Smooth muscle cell of the umbilical artery (primary cell): ENCODE results near the gene DMPK. TPM values are rescaled to one million over a fixed set of nuclear protein-coding genes. Genes with fewer than 3 reads are reported as not detected.

Experiments used
- total RNA-seq: library from RNA; depleted of rRNA; stranded (reverse); fragments of >200 nt; gene quantifications from 2 replicates; pipeline ENCODE4 v1.2.3, GENCODE V29; 2014

The DMPK gene, protein sequence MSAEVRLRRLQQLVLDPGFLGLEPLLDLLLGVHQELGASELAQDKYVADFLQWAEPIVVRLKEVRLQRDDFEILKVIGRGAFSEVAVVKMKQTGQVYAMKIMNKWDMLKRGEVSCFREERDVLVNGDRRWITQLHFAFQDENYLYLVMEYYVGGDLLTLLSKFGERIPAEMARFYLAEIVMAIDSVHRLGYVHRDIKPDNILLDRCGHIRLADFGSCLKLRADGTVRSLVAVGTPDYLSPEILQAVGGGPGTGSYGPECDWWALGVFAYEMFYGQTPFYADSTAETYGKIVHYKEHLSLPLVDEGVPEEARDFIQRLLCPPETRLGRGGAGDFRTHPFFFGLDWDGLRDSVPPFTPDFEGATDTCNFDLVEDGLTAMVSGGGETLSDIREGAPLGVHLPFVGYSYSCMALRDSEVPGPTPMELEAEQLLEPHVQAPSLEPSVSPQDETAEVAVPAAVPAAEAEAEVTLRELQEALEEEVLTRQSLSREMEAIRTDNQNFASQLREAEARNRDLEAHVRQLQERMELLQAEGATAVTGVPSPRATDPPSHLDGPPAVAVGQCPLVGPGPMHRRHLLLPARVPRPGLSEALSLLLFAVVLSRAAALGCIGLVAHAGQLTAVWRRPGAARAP
- total RNA-seq: 33.0 and 35.0 TPM in 2 replicates

DNA sequence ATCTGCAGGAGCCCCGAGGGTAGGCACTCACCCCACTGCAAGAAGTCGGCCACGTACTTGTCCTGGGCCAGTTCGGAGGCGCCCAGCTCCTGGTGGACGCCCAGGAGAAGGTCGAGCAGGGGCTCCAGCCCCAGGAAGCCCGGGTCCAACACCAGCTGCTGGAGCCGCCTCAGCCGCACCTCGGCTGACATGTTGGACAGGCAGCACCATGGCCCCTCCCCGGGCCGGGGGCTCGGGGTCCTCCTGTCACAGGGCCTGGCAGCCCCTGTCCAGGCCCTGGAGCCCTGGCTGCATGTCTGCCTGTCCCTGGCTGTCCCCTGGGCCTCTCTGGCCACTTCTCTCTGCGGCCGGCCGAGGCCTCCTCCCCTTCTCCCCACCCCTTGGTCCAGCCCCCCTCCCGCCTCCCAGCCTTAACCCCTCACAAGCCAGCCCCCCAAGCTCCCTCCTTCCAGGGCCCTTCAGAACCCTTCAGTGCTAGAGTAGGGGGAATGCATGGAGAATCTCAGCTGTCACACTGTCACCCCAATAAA lies at the start of gene DMPK:
Gene DMPK (minus strand): TSS at position 329 of the 530 bp plus-strand sequence. CDS start 138 bp downstream, at position 191.

DNA sequence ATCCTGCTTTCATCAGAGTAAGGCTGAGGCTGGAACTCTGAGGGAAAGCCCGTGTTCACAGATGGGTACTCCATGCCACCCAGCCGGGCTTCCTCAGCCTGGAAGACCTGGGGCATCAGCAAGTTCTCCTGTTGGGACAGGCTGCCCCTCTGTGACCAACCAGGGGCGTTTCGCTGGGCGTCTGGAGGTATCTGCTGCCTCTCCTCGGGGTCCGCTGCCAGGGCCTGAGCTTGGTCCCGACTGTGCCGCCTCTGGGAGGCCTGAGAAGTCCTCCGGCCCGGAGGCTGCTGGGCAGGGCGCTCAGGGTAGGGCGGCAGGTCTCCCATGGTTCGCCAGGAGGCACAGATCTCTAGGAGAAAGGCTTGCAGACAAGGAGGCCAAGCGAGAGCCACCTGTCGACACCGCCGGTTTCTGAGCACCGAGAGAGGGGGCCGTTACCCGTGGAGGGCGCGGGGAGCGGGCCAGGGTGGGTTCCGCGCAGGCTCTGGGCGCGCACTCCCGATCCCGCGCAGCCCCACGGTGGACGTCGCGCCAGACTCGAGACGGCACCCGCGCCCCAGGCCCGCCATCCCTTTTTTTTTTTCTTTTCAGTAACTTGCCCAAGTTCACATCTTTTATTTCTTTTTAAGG lies 32.7 kb upstream of the DMPK start, which contains the start of gene RSPH6A:
Gene RSPH6A (minus strand): TSS at position 458 of the 630 bp plus-strand sequence. CDS start 132 bp downstream, at position 326.

DNA sequence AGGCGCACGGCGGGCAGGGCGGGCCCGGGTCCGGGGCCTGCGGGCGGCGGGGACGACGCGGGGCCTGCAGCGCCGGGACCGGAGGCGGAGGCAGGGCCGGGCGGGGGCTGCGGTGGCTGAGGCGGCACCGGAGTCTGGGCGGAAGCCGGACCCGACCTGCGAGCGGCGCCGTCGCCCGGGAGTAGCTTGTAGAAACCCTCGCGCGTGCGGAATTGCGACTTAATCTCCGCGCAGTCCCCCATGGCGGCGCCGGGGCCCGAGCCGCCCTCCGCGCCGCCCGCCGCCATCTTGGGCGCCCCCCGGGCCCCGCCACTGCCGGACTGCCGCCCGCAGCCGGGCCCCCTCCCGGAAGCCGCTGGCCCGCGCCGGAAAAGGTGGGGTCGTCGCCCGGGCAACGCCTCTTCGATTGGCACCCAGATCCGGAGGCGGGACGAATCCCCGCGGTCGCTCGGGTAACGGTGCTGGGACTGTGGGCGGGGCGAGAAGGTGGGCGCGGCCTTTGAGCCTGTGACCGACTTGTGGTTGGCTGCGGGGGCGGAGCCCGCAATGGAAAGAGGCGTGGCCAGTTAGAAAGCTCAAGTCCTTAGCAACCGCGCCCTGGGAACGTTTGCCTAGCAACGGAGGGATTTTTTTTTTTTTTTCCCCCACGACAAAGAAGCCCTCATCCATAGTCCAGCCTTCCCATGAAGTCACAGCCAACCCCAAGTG lies 10.3 kb upstream of the DMPK start, which contains the start of gene DMWD:
Gene DMWD (minus strand): TSS at position 376 of the 708 bp plus-strand sequence. CDS start 89 bp downstream, at position 287.

DNA sequence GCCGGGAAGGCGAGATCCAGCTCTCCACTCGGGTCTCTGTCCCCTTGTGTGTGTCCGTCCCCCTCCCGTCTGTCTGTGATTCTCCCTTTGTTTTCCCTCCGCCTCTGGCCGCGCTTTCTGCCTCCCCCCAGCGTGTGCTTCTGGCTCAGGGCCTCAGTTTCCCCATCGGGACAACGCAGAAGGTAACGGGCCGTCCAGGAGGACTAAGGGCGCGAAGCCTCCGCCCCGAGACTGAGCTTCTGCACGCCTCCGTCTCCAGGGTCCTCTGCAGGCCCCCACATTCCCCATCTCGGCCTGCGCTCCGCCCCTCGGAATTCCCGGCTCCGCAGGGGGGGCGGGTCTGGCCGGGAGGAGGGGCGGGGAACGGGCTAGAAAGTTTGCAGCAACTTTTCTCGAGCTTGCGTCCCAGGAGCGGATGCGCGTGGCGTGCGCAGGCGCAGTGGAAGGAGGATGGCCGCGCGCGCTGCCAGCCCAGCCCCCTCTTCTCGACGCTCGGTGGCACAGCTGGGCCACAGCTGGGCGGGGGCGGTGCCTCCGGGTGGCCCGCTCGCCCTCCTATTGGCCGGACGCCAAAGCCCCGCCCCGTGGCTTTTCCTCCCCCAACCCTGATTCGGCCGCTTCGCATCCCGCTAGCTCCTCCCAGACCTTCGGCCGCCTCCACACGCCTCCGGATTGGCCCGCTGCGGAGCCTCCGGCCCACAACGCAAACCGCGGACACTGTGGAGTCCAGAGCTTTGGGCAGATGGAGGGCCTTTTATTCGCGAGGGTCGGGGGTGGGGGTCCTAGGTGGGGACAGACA lies 13.1 kb downstream of the DMPK start, which contains the start of gene SIX5:
Gene SIX5 (minus strand): TSS at position 269 of the 799 bp plus-strand sequence. CDS start 408 bp downstream, outside the sequence.

DNA sequence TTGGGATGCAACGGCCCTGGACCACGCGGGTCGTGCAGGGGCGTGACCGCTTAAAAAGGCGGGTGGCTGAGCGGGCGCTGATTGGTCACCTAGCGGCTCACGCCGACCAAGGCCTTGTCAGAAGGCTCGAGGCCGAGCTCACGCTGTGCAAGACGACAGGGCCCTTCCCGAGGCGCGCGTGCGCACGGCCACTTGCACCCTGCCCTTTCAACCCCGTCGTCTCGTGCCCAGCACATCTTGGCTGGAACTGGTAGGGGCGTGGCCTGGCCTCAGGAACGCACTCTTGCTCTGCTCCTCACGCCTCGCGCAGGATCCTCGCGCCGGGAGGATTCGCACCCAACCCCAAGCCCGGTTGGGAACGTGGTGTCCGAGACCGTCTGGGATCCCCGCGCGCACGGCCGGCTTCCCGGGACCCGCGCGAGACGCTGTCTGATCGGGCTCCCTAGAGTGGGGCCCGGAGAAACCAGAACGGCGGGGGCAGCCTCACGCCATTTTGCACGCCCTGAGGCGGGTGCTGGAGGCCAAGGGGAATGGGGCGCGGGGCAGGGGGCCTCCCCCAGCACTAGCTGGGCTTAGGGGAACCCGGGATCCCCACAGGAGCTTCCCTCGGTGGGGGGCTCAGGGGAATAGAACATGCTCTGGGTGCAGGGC lies 49.0 kb downstream of the DMPK start, which contains the start of gene MEIOSIN:
Gene MEIOSIN (plus strand): TSS at position 280 of the 651 bp plus-strand sequence. CDS start 1,938 bp downstream, outside the sequence.

DNA sequence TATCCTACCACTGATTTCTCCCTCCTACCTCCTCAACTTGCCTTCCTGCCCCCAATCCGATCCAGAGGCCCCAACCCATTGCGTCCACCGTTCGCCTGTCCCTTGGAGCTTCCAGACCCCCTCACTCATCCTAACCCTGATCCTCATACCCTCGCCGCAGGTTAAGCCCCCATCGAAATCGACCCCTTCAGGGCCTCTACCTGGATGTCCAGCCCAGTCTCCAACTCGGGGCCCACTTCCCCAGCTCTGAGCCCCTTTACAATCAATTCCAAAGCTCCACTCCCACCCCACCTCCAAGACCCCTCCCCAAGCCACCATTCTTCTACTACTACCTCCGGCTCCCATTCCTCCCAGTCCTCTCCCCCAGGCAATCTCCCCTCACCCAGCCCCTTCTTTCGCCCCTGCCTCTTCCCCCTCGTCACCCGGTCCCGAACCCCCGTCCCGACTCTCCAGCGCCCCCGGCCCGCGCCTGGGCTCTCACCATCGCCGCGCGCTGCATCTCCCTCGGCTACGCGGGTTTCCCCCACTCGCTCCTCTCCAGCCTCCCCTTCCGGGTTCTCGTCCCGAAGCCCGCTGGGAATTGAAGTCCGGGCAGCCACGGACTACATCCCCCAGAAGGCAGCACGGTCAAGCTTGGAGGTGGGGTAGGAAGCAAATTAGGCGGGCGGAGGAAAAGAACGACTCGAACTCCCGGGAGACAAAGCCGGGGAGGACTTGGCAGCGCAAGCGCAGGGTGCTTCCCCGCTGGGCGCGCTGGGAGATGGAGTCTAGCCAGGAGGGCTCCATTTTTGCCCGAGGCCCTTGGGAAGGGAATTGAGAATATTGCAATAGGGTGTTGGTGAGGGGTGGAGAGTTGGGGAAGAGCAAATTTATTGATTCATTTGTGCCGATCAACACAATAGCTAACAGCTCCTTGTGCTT lies 51.7 kb downstream of the DMPK start, which contains the start of gene FBXO46:
Gene FBXO46 (minus strand): TSS at position 529 of the 921 bp plus-strand sequence. CDS start 17,401 bp downstream, outside the sequence.

Other genes with a start within 250 kb of the DMPK start
- 5.0 and 12.3 TPM in 2 replicates for gene OPA3, start 197.7 kb downstream of the DMPK start, total RNA-seq
- gene GPR4, start 180.3 kb downstream of the DMPK start, total RNA-seq: not detected in 2 replicates
- gene EML2, start 143.1 kb downstream of the DMPK start, total RNA-seq: 50.2 and 59.6 TPM in 2 replicates
- under 0.01 TPM in 1 of 2 replicates, not detected in the other for gene GIPR, start 114.3 kb downstream of the DMPK start, total RNA-seq
- gene SNRPD2, start 90.5 kb downstream of the DMPK start, total RNA-seq: 144 and 339 TPM in 2 replicates
- 27.3 and 28.2 TPM in 2 replicates for gene QPCTL, start 89.8 kb downstream of the DMPK start, total RNA-seq
- gene FBXO46, start 51.6 kb downstream of the DMPK start, total RNA-seq: 2.7 and 6.2 TPM in 2 replicates
- gene MEIOSIN, start 49.1 kb downstream of the DMPK start, total RNA-seq: not detected in 2 replicates
- gene SIX5, start 13.2 kb downstream of the DMPK start, total RNA-seq: 7.6 and 10.1 TPM in 2 replicates
- 34.4 and 50.2 TPM in 2 replicates for gene DMWD, start 10.4 kb upstream of the DMPK start, total RNA-seq
- gene RSPH6A, start 32.8 kb upstream of the DMPK start, total RNA-seq: 0.14 and 0.30 TPM in 2 replicates
- gene SYMPK, start 80.7 kb upstream of the DMPK start, total RNA-seq: 30.9 and 56.4 TPM in 2 replicates
- not detected in 2 replicates for gene FOXA3, start 81.8 kb upstream of the DMPK start, total RNA-seq
- gene IRF2BP1, start 103.7 kb upstream of the DMPK start, total RNA-seq: 24.1 and 27.7 TPM in 2 replicates
- gene MYPOP, start 120.1 kb upstream of the DMPK start, total RNA-seq: 3.7 and 4.2 TPM in 2 replicates
- not detected in 2 replicates for gene NANOS2, start 132.3 kb upstream of the DMPK start, total RNA-seq
- gene NOVA2, start 191.4 kb upstream of the DMPK start, total RNA-seq: 0.23 TPM in 1 of 2 replicates, not detected in the other
- 5.3 and 5.9 TPM in 2 replicates for gene CCDC61, start 213.0 kb upstream of the DMPK start, total RNA-seq
- gene PGLYRP1, start 240.6 kb upstream of the DMPK start, total RNA-seq: not detected in 2 replicates